GM08714 (cell line): ENCODE data around the gene CGRRF1.

Source experiments
- H3K4me3 ChIP-seq: fragments of 200-500 bp; sonication (Bioruptor generic); 2 replicates; pipeline ENCODE4 v1.5.1; 2014; ENCODE audit warnings: mild to moderate bottlenecking, low read length, inconsistent platforms
- ZNF274 ChIP-seq: IDR thresholded peaks from 2 replicates; pipeline ENCODE4 v1.6.1; 2012; ENCODE audit warnings: mild to moderate bottlenecking, low read depth, low read length

The CGRRF1 gene

GRCh38 chr14:54547583-54547982, 37.9 kb downstream of the CGRRF1 start:
- no peak overlapping the region for H3K4me3 ChIP-seq
- no peak for TF ChIP-seq ZNF274

- TF ChIP-seq ZNF274: no peak
- H3K4me3 ChIP-seq: no peak overlapping the region
These were observed 38.8 kb downstream of the CGRRF1 start for GRCh38 chr14:54548491-54548890.

GRCh38 chr14:54549862-54550261, 40.2 kb downstream of the CGRRF1 start:
- H3K4me3 ChIP-seq: no peak overlapping the region
- TF ChIP-seq ZNF274: no peak

GRCh38 chr14:54550514-54550913, 40.8 kb downstream of the CGRRF1 start:
- TF ChIP-seq ZNF274: no peak
- no peak overlapping the region for H3K4me3 ChIP-seq

GRCh38 chr14:54554401-54554800, 44.7 kb downstream of the CGRRF1 start:
- no peak overlapping the region for H3K4me3 ChIP-seq
- no peak for TF ChIP-seq ZNF274

- TF ChIP-seq ZNF274: no peak
- H3K4me3 ChIP-seq: no peak overlapping the region
These were observed 45.9 kb downstream of the CGRRF1 start for GRCh38 chr14:54555651-54556050.

GRCh38 chr14:54556535-54556934, 46.8 kb downstream of the CGRRF1 start:
- no peak for TF ChIP-seq ZNF274
- H3K4me3 ChIP-seq: no peak overlapping the region

- TF ChIP-seq ZNF274: no peak
- no peak overlapping the region for H3K4me3 ChIP-seq
These were observed 52.6 kb downstream of the CGRRF1 start for GRCh38 chr14:54562334-54562733.

GRCh38 chr14:54564071-54564867, 54.6 kb downstream of the CGRRF1 start:
- H3K4me3 ChIP-seq: peak overlapping the region; percentile 72

GRCh38 chr14:54564868-54565784, 55.4 kb downstream of the CGRRF1 start:
- H3K4me3 ChIP-seq: peak overlapping the region; percentile 72
- no peak for TF ChIP-seq ZNF274

More at GRCh38 chr14:54564071-54564867, 54.6 kb downstream of the CGRRF1 start:
- no peak for TF ChIP-seq ZNF274

- H3K4me3 ChIP-seq: peak overlapping the region; percentile 72
- no peak for TF ChIP-seq ZNF274
These were observed 56.2 kb downstream of the CGRRF1 start for GRCh38 chr14:54565785-54566409.

GRCh38 chr14:54566410-54567223, 56.9 kb downstream of the CGRRF1 start, which contains the start of gene SAMD4A:
SAMD4A (plus strand) TSS chr14:54567128; CDS start chr14:54567917, 789 bp downstream.
- TF ChIP-seq ZNF274: no peak

GRCh38 chr14:54567224-54567638, 57.5 kb downstream of the CGRRF1 start:
- no peak for TF ChIP-seq ZNF274
- peak overlapping the region; percentile 72 for H3K4me3 ChIP-seq

More at GRCh38 chr14:54566410-54567223, 56.9 kb downstream of the CGRRF1 start, which contains the start of gene SAMD4A:
- H3K4me3 ChIP-seq: peak within 1 kb of the TSS; percentile 72
